ENCODE results near the gene CCDC141.

- TF ChIP-seq CTCF (IDR thresholded peaks at IDR 0.05) = no peak
- TF ChIP-seq POLR2A (IDR thresholded peaks at IDR 0.05) = no peak
- no peak for TF ChIP-seq EP300 (IDR thresholded peaks at IDR 0.05)
Observed at GRCh38 chr2:178917555-178917954, 132.4 kb downstream of the CCDC141 start.
